IPS-20b (cell line): ENCODE data around the gene MYL5.
"Not testable (repeated sequence)": the region's sequence is repeated elsewhere in the genome, so short reads cannot be mapped to it uniquely, and the experiment has no call there.

ENCODE experiments used
- H3K27ac ChIP-seq: one replicate; pipeline ENCODE4 v1.5.1; 2013; ENCODE audit warnings: low read length
- H3K27me3 ChIP-seq: 2 replicates; pipeline ENCODE4 v1.6.1; 2013; ENCODE audit warnings: mild to moderate bottlenecking, low read length, inconsistent platforms; ENCODE audit not compliant: insufficient read depth
- H3K36me3 ChIP-seq: 2 replicates; pipeline ENCODE4 v1.6.1; 2013; ENCODE audit warnings: low read depth, mild to moderate bottlenecking, inconsistent platforms, low read length, moderate library complexity; ENCODE audit not compliant: insufficient read depth
- H3K4me1 ChIP-seq: 2 replicates; pipeline ENCODE4 v1.6.1; 2013; ENCODE audit warnings: mild to moderate bottlenecking, control low read depth, inconsistent platforms, low read length, moderate library complexity; ENCODE audit not compliant: insufficient read depth
- H3K4me3 ChIP-seq: 2 replicates; pipeline ENCODE4 v1.5.1; 2013; ENCODE audit warnings: mild to moderate bottlenecking, low read length, inconsistent platforms
- H3K9ac ChIP-seq: 2 replicates; pipeline ENCODE4 v1.6.1; 2013; ENCODE audit warnings: low read depth, mild to moderate bottlenecking, inconsistent platforms, low read length, moderate library complexity
- H3K9me3 ChIP-seq: 2 replicates; pipeline ENCODE4 v1.6.1; 2013; ENCODE audit warnings: mild to moderate bottlenecking, low read depth, low read length, inconsistent platforms; ENCODE audit not compliant: insufficient read depth

The MYL5 gene

DNA sequence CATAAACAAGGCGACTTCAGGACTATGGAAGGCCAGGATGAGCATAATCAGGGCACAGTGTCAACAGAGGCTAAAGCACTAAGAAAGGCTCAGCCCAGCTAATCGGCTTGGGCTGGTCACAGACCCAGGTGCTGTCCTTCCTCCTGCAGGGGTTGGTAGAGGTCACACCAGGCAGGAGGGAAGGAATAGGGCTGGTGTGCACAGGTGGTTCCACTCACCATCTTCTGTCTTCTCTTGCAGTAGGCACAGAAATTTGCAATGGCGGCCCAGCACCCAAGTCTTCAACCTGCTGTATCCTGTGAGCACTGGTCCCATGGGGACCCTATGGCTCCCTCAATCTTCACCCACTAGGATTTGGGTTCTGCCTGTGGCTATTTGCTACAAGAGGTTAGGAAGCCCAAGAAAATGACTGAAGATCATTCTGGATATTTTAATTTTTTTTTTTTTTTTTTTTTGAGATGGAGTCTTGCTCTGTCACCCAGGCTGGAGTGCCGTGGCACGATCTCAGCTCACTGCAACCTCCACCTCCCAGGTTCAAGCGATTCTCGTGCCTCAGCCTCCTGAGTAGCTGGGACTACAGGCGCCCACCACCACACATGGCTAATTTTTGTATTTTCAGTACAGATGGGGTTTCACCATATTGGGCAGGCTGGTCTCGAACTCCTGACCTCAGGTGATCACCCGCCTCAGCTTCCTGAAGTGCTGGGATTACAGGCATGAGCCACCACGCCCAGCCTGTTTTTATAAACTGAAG is 4.4 kb upstream of the MYL5 start:
- H3K27ac ChIP-seq, H3K27me3 ChIP-seq, H3K9ac ChIP-seq, H3K4me3 ChIP-seq, H3K9me3 ChIP-seq, H3K4me1 ChIP-seq: not testable (repeated sequence)
- peaks cover 27% of the 10 kb centered on the region for H3K36me3 ChIP-seq

DNA sequence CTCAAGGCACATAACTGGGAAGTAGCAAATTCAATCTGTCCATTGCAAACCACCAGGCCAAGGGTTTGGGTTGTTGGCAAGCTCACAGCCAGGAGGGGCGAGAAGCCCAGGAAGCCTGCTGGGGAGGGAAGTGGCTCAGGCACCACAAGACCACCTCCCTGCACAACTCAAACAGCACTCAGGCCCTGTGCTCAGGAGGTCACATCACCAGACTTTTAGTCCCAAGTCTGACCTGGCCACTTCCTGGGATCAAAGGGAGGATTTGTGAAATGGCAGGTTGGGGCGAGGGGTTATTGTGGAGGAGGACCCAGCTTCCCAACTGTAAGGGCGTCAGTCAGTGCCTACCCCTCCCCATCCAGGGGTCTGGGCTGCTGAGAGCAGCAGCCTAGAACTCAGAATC is 2.6 kb upstream of the MYL5 start:
- H3K4me3 ChIP-seq = no peak overlapping the region
- H3K9me3 ChIP-seq = no peaks in the 10 kb centered on the region
- no peaks in the 10 kb centered on the region; the same call in 1 of the 2 replicates for H3K4me1 ChIP-seq
- no peak overlapping the region for H3K9ac ChIP-seq
- no peaks in the 10 kb centered on the region for H3K27me3 ChIP-seq
- peaks cover 27% of the 10 kb centered on the region for H3K36me3 ChIP-seq
- no peak overlapping the region for H3K27ac ChIP-seq

DNA sequence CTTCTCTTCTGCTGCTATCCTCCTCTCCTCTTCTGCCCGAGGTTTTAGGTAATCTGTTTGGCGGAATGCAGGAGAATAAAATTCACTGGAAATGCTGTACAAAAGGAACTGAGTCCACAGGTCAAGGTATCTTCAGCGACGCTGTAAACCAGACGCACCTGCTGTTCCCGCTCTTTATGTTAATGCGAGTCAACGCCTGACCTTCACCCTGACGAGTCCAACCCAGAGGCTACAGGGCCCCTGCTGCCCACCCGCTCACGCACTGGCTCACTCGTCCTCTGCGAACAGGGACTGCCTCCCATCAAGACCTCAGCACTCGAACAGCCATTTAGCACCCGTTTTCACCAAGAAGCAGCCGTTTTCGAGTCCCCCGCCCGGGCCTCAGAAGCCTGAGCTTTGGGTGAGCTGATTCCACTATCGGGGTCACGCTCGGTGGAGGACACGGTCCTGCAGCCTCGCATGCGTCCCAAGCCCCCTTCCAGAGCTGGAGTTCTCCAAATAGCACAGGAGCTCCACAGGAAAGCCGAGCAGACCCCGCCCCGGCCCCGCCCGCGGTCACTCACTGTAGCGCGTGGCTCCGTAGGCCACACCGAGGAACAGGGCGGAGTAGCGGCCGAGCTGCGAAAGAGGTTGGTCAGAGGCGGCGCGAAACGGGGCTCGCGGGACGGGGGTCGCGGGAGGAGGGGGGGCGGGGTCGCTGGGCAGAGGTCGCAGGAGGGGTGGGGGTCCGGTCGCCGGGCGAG is 822 bp upstream of the MYL5 start:
- peaks cover 27% of the 10 kb centered on the region for H3K36me3 ChIP-seq
- peak overlapping the region; percentile 78 for H3K4me3 ChIP-seq
- peak overlapping the region; percentile 89 for H3K9ac ChIP-seq
- peak overlapping the region; percentile 45 for H3K27ac ChIP-seq
- peaks cover 2% of the 10 kb centered on the region; the same call in 1 of the 2 replicates for H3K27me3 ChIP-seq
- H3K9me3 ChIP-seq = no peaks in the 10 kb centered on the region
- H3K4me1 ChIP-seq = no peaks in the 10 kb centered on the region; the same call in 1 of the 2 replicates

DNA sequence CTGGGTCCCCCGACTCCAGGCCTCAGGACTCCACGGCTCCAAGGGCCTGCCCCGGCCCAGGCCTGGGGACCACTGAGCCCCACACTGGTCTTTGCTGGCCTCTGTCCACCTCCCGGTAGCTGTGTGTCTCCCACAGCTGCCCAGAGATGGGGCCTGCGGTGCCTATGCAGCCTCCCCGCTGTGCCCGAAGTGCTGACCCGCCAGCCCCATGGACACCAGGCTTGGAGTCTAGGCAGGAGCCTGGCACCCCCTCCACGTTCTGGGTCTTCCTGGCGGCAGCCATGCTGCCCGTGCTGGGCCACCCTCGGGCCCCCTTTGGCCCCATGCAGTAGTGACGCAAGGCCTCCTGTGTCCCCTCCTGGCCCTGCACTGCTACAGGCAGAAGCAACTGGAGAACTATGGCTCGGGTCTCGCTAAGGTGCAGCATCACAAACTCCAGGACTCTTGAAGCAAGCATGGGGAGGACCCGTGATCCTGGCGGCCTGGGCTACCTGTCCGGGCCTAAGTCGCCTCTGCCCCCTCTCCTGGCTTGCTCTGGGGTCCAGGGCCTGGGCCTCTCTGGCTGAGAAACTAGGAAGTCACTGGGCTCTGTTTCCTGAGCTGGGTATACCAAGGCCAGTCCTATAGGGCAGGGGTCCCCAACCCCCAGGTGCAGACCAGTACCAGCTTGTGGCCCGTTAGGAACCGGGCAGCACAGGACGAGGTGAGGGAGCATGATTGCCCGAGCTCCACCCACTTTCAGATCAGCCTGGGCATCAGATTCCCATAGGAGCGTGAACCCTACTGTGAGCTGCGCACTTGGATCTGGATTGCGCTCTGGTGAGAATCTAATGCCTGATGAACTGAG is 917 bp downstream of the MYL5 start:
- peak overlapping the region; percentile 78 for H3K4me3 ChIP-seq
- peaks cover 2% of the 10 kb centered on the region for H3K4me1 ChIP-seq
- peaks cover 6% of the 10 kb centered on the region; the same call in 1 of the 2 replicates for H3K27me3 ChIP-seq
- peaks cover 27% of the 10 kb centered on the region for H3K36me3 ChIP-seq
- H3K9ac ChIP-seq = peak overlapping the region; percentile 88
- H3K27ac ChIP-seq = peak overlapping the region; percentile 42
- no peaks in the 10 kb centered on the region for H3K9me3 ChIP-seq

DNA sequence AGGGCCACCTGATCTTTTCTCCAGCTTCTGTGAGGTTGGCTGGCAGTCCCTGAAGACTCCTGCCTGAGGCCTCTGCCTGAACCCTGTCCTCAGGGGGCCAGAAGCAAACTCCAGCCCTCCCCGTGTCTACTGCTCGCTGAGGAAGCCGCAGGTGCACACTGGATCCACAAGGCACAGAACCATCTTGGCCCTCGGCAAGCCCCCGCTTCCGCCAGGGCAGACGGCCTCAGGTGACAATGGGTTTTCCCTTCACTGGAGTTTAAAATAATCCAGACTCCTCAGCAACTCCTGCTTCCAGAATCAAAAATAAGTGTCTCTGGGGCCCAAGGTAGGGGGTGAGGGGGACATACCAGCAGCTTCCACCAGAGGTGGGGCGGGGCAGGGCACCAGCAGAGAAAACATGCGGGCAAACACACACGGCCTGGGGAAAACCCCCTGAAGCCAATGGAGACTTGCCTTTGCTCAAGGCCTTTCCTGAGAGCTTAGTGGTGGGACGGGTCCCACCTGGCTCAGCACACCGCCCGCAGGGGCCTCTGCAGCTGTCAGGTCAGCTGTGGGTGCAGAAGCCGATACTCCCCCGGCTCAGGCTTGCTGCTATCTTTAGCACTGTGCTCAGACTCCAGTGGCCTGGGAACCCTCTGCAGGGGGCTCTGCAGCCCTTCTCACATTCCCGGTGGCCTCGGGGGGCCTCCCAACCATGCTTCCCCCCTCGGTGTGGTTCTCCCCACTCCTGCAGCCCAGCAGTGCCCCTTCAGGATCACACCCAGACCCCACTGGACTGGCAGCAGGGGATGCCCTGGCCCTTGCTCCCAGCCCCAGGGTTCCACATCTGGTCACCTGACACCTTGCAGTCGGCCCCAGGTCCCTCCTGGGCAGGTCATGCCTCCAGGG is 1.9 kb downstream of the MYL5 start:
- no peak overlapping the region for H3K4me3 ChIP-seq
- no peak overlapping the region for H3K9ac ChIP-seq
- no peak overlapping the region for H3K27ac ChIP-seq
- H3K9me3 ChIP-seq = no peaks in the 10 kb centered on the region
- peaks cover 6% of the 10 kb centered on the region; the same call in 1 of the 2 replicates for H3K27me3 ChIP-seq
- peaks cover 5% of the 10 kb centered on the region for H3K4me1 ChIP-seq
- peaks cover 20% of the 10 kb centered on the region for H3K36me3 ChIP-seq

DNA sequence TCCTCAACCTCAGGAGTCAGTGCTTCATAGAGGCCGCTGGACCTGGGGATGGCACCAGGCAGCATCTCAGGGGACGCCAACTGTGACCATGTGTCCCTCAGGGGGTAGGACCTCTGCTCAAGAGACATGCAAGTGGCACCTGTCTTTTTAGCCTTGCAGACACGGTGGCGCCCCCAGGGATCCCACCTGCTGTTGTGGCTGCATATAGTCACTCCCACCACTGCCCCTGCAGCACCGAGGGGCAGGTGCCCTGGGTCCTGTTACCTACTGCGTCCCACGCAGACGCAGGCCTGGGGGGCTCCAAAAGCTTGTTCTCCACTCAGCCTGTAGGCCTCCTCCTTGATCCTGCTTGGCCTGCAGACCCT is 2.5 kb downstream of the MYL5 start:
- Histone ChIP-seq H3K9me3 (no peaks in the 10 kb centered on the region), H3K4me3 (no peak overlapping the region), H3K27ac (no peak overlapping the region), H3K36me3 (peaks cover 14% of the 10 kb centered on the region), H3K9ac (no peak overlapping the region), H3K4me1 (peaks cover 5% of the 10 kb centered on the region), H3K27me3 (peaks cover 6% of the 10 kb centered on the region; the same call in 1 of the 2 replicates)

DNA sequence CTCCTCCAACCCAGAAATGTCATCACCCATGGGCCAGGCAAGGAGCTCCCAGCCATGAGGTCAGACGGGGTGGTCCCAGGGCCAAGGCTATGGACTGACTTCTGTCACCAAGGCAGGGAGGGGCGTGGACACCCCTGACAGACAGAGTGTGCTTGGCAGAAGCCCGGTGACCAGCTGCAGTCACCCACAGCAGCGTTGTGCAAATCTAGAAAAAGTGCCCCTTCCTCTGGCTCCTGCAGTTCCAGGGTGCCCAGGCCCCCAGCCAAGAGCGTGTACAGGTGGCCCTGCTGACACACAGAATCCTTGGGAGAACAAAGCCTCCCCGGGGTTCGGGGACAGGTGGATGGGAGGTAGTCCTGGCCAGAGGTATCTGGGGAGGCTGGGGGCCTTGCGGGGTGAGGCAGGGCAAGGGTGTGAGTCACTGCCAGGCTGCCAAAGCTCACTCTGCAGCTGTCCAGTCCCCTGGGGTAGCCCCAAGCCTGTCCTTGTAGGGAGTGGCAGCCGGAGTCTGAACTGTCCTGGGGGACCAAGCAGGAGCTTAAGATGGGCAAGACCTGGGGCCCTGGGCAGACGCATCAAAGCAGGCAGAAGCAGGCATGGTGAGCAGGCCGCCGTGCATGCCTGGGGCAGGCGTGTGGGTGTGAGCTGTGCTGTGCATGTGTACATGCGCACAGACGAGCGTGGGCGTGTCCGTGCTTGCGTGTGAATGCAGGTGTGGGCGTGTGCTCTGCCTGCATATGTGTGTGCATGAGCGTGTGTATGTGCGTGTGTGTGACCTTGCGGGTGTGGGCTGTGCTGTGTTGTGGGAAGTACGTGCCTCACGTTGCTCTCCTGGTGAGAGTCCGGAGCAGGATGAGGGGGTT is 3.3 kb downstream of the MYL5 start:
- peaks cover 5% of the 10 kb centered on the region for H3K4me1 ChIP-seq
- no peak overlapping the region for H3K4me3 ChIP-seq

DNA sequence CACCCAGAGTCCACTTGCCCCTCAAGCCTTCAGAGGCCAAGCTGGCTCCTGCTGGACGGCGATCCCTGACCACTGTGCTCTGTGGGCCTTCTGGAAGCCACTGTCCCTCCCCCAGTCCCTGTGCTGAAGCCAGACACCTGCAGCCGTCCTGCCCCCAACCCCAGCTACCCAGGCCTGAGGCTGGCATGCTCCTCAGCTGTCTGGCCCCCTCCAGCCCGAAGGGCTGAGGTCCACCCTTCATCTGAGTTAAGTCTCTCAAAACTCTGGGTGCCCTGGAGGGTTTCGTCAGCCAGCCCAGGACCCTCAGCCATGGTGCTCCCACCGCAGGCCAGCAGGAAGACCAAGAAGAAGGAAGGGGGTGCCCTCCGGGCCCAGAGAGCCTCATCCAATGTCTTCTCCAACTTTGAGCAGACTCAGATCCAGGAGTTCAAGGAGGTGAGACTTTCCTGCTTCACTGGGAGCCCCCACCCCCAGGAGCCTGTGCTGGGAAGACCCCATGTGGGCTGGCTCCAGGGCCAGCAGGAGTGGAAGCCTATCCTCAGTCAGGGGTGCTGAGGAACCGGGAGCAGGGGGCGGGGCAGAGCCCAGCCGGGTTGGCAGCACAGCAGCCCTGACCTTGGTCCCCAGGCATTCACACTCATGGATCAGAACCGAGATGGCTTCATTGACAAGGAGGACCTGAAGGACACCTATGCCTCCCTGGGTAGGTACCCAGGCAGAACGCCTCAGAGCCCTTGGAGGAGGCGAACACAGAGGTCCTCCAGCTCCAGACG is 4.2 kb downstream of the MYL5 start:
- Histone ChIP-seq H3K9me3 (no peaks in the 10 kb centered on the region), H3K4me1 (peaks cover 5% of the 10 kb centered on the region), H3K36me3 (no peaks in the 10 kb centered on the region), H3K9ac (no peak overlapping the region), H3K27me3 (peaks cover 6% of the 10 kb centered on the region; the same call in 1 of the 2 replicates), H3K4me3 (no peak overlapping the region), H3K27ac (no peak overlapping the region)

More for the DNA sequence above, 3.3 kb downstream of the MYL5 start:
- H3K9ac ChIP-seq = no peak overlapping the region
- H3K9me3 ChIP-seq = no peaks in the 10 kb centered on the region
- H3K27ac ChIP-seq = no peak overlapping the region
- peaks cover 6% of the 10 kb centered on the region; the same call in 1 of the 2 replicates for H3K27me3 ChIP-seq
- peaks cover 6% of the 10 kb centered on the region for H3K36me3 ChIP-seq

DNA sequence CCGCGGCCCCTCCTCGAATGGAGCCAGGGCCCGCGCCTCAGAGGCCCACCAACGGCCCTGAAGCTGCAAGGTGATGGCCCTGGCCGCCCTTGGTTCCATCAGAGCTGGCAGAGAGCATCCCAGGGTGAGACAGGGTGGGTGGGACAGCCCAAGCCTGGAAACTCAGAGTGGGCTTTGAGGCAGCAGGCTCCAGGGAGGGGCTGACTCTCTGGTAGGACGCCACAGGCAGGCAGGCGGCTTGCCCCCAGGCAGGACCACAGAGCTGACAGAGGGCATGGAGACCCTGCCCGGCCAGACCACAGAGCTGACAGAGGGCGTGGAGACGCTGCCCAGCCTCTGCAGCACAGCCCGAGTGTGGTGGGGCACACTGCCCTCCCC is 4.8 kb downstream of the MYL5 start:
- no peaks in the 10 kb centered on the region for H3K36me3 ChIP-seq
- no peak overlapping the region for H3K27ac ChIP-seq
- no peak overlapping the region for H3K4me3 ChIP-seq
- no peak overlapping the region for H3K9ac ChIP-seq
- H3K4me1 ChIP-seq = peaks cover 5% of the 10 kb centered on the region
- H3K27me3 ChIP-seq = peaks cover 6% of the 10 kb centered on the region; the same call in 1 of the 2 replicates
- no peaks in the 10 kb centered on the region for H3K9me3 ChIP-seq

DNA sequence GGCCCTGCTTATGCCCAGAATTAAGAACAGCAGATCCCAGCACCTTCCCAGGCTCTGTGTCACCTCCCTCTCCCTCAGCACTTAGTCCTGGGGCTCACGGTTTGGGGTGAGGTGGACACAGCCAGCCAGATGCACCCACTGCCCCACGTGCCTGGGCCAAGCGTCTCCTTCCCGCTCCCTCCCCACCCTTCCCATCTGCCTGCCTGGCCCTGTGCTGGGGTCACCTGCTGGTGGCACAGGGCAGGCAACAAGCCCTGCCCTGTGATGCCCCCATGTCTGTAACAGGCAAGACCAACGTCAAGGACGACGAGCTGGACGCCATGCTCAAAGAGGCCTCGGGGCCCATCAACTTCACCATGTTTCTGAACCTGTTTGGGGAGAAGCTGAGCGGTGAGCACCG is 5.3 kb downstream of the MYL5 start:
- Histone ChIP-seq H3K9me3 (no peaks in the 10 kb centered on the region), H3K27ac (no peak overlapping the region), H3K27me3 (peaks cover 6% of the 10 kb centered on the region; the same call in 1 of the 2 replicates), H3K4me1 (peaks cover 5% of the 10 kb centered on the region), H3K9ac (no peak overlapping the region), H3K4me3 (no peak overlapping the region), H3K36me3 (no peaks in the 10 kb centered on the region)
